HFFc6 (cell line): ENCODE data around the gene SYNGR2. TPM values are rescaled to one million over a fixed set of nuclear protein-coding genes. Genes with fewer than 3 reads are reported as not detected.

Experiments
- DNase-seq: peaks from one replicate; pipeline ENCODE4 v3.0.0-alpha.2; 2018
- H3K27ac Mint-ChIP-seq: 2 replicates; pipeline ENCODE4 v1.8.0; 2020; ENCODE audit warnings: mild to moderate bottlenecking, mixed read lengths
- H3K27me3 Mint-ChIP-seq: 2 replicates; pipeline ENCODE4 v1.8.0; 2021; ENCODE audit warnings: mild to moderate bottlenecking, moderate library complexity, mixed read lengths; ENCODE audit not compliant: insufficient read depth
- H3K36me3 Mint-ChIP-seq: 2 replicates; pipeline ENCODE4 v1.8.0; 2021; ENCODE audit warnings: low read depth, mixed read lengths
- H3K4me1 Mint-ChIP-seq: 2 replicates; pipeline ENCODE4 v1.8.0; 2020; ENCODE audit warnings: low read depth, mixed read lengths
- H3K4me3 Mint-ChIP-seq: 2 replicates; pipeline ENCODE4 v1.8.0; 2020; ENCODE audit warnings: mild to moderate bottlenecking, moderate library complexity, mixed read lengths
- H3K9me3 Mint-ChIP-seq: 2 replicates; pipeline ENCODE4 v1.8.0; 2020; ENCODE audit warnings: mild to moderate bottlenecking, mixed read lengths
- CTCF ChIP-seq: fragments of 200-600 bp; sonication (generic); IDR thresholded peaks from 2 replicates; pipeline ENCODE4 v1.5.0; 2021; ENCODE audit warnings: antibody characterized with exemption, mild to moderate bottlenecking
- total RNA-seq, 6 experiments: library from RNA; stranded (reverse); fragmentation: NEBNext Ultra II Directional; extraction: Animal tissue kit (Norgen Biotek cat#: 25700); gene quantifications; 2 replicates in 1 of 6; 3 replicates in 5 of 6; pipeline ENCODE4 v1.2.3, GENCODE V29; 2021

SYNGR2 gene
- total RNA-seq, 6 experiments from 2014 or later, result 44.6 to 104 (median 54.7) TPM

DNA sequence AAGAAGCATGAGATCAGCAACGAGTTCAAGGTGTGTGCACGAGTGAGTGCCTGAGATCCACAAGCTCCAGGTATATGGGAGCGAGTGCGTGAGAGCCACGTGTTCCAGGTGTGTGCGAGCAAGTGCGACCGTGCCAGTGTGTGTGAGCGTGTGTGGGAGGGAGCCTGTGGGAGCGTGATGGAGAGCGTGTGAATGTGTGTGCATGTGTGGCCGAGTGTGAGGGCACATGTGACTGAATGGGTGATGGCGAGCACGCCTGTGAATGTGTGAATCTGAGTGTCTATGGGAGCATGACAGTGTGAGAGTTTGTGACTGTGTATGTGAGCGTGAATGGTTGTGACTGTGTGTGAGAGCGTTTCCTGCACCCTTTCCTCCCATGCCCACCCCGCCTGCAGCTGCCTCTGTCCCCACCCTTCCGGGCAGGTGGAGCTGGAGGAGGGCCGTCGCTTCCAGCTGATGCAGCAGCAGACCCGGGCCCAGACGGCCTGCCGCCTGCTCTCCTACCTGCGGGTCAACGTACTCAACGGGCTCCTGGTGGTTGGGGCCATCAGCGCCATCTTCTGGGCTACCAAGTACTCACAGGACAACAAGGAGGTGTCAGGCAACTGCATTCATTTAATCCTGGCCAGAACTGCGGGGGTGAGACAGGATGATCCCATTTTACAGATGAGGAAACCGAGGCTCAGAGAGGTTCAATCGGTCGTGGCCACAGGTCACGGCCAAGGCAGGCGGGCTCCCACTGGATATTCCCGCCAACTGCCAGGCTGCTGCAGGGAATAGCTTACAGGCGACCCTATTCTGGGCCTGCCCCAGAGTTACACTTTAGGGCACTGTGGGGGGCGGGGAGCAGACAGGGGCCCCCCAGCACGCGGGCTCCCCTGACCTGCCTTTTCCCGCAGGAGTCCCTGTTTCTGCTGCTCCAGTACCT is 34.1 kb upstream of the SYNGR2 start:
- Mint-ChIP-seq H3K36me3 (no peaks in the 10 kb centered on the region), H3K4me1 (no peaks in the 10 kb centered on the region), H3K27me3 (peaks cover 20% of the 10 kb centered on the region), H3K9me3 (no peaks in the 10 kb centered on the region), H3K27ac (no peak overlapping the region), H3K4me3 (no peak overlapping the region)
- no peak for DNase-seq
- TF ChIP-seq CTCF, result peak; percentile 64; the same call in 1 of the 2 replicates

- H3K4me1 Mint-ChIP-seq, result no peaks in the 10 kb centered on the region
- TF ChIP-seq CTCF, result no peak
- peaks cover 18% of the 10 kb centered on the region for H3K27me3 Mint-ChIP-seq
Measured at GRCh38 chr17:78134899-78135385, 33.4 kb upstream of the SYNGR2 start.

DNA sequence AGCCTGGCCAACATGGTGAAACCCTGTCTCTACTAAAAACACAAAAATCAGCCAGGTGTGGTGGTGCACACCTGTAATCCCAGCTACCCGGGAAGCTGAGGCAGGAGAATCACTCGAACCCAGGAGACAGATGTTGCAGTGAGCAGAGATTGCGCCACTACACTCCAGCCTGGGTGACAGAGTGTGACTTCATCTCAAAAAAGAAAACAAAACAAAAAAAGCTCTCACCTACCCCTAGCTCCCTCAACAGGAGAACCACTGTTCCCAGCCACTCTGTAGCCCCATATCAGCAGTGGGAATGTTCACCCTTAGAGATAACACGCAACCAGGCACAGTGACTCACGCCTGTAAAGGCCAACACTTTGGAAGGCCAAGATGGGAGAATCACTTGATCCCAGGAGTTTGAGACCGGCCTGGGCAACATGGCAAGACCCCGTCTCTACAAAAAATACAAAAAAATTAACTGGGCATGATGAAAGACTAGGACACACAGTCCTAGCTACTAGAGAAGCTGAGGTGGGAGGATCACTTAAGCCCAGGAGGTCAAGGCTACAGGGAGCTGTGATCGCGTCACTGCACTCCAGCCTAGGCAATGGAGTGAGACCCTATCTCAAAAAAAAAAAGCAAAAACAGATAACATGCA is 32.4 kb upstream of the SYNGR2 start:
- Mint-ChIP-seq H3K9me3 (no peaks in the 10 kb centered on the region), H3K4me3 (no peak overlapping the region), H3K4me1 (no peaks in the 10 kb centered on the region), H3K27ac (no peak overlapping the region), H3K36me3 (no peaks in the 10 kb centered on the region), H3K27me3 (peaks cover 15% of the 10 kb centered on the region)
- no peak for DNase-seq
- TF ChIP-seq CTCF, result no peak

More at GRCh38 chr17:78134899-78135385, 33.4 kb upstream of the SYNGR2 start:
- H3K27ac Mint-ChIP-seq, result no peak overlapping the region
- H3K4me3 Mint-ChIP-seq, result no peak overlapping the region
- no peaks in the 10 kb centered on the region for H3K36me3 Mint-ChIP-seq
- H3K9me3 Mint-ChIP-seq, result no peaks in the 10 kb centered on the region
- DNase-seq, result no peak

- Mint-ChIP-seq H3K27me3 (peaks cover 15% of the 10 kb centered on the region), H3K4me1 (no peaks in the 10 kb centered on the region), H3K27ac (no peak overlapping the region), H3K36me3 (no peaks in the 10 kb centered on the region), H3K9me3 (no peaks in the 10 kb centered on the region), H3K4me3 (no peak overlapping the region)
- peak; percentile 67 for TF ChIP-seq CTCF
- no peak for DNase-seq
Measured at GRCh38 chr17:78137392-78138203, 30.8 kb upstream of the SYNGR2 start.
